ENCODE data around the gene ERO1B.

Gene ERO1B

DNA sequence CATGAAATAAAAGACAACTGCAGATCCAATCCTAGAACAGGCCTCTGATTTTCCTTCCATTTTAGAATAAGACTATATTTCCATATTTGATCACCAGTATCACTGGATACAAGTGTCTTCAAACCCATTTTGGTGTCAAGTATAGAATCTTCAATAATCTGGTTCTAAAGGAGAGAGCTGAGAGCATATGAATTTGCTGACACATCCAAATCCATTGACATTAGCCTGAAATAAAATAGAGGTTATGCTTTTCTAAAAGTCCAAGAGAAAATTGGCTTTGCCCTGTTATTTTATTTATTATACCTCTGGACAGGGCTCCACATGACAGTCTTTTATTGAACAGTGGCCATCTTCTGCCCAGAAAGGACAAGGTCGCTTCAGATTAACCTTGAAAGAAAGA is 28.6 kb downstream of the ERO1B start:
- TF ChIP-seq EZH2 (IDR thresholded peaks at IDR 0.05; ENCODE audit: borderline replicate concordance, low read length): no peak
- TF ChIP-seq, protein P1, sequence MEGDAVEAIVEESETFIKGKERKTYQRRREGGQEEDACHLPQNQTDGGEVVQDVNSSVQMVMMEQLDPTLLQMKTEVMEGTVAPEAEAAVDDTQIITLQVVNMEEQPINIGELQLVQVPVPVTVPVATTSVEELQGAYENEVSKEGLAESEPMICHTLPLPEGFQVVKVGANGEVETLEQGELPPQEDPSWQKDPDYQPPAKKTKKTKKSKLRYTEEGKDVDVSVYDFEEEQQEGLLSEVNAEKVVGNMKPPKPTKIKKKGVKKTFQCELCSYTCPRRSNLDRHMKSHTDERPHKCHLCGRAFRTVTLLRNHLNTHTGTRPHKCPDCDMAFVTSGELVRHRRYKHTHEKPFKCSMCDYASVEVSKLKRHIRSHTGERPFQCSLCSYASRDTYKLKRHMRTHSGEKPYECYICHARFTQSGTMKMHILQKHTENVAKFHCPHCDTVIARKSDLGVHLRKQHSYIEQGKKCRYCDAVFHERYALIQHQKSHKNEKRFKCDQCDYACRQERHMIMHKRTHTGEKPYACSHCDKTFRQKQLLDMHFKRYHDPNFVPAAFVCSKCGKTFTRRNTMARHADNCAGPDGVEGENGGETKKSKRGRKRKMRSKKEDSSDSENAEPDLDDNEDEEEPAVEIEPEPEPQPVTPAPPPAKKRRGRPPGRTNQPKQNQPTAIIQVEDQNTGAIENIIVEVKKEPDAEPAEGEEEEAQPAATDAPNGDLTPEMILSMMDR (IDR thresholded peaks at IDR 0.05; ENCODE audit: low read length): no peak
- H2AFZ ChIP-seq (ENCODE audit: low read length): no peak overlapping the region
- no peaks in the 10 kb centered on the region for H3K27me3 ChIP-seq (ENCODE audit: insufficient read depth, low read length)
- no peak overlapping the region for H3K9ac ChIP-seq (ENCODE audit: low read length)
- no peak overlapping the region for H3K27ac ChIP-seq (ENCODE audit: low read depth, low read length, poor library complexity, severe bottlenecking)
- no peak overlapping the region for H3K4me3 ChIP-seq (ENCODE audit: low read depth, low read length, poor library complexity, severe bottlenecking)
- H3K9me2 ChIP-seq (ENCODE audit: low read depth, low read length): no peaks in the 10 kb centered on the region
- H4K20me1 ChIP-seq (ENCODE audit: insufficient read depth, low read length): no peaks in the 10 kb centered on the region
- no peaks in the 10 kb centered on the region for H3F3A ChIP-seq (ENCODE audit: insufficient read depth, low read length)
- H3K9me3 ChIP-seq (ENCODE audit: low read length): no peaks in the 10 kb centered on the region; the same call in 1 of the 2 replicates
- no peaks in the 10 kb centered on the region for H3K79me2 ChIP-seq (ENCODE audit: insufficient read depth, low read length)
- H3K4me2 ChIP-seq (ENCODE audit: low read length): no peak overlapping the region
- no peaks in the 10 kb centered on the region for H3K4me1 ChIP-seq (ENCODE audit: insufficient read depth, low read length, severe bottlenecking)
- H3K36me3 ChIP-seq (ENCODE audit: insufficient read depth, low read length): no peaks in the 10 kb centered on the region; the same call in 1 of the 2 replicates

DNA sequence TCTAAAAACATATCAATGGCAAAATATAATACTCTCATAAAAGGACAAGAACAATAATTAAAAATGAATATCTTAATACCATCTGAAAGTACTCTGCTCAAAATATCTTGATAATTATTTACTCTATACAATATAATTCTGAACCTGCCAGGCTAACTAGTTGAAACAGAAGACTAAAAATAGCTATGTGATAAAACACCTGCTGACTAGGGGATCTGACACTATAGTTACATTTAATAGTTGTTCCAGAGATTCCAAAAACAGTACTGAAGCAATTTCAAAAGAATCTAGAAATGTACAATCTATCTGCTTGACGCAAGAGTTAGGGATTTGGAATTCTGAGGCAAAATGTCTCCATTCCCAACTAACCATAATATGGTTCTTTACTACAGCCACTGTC is 30.2 kb downstream of the ERO1B start:
- H3K9me3 ChIP-seq (ENCODE audit: low read length): no peaks in the 10 kb centered on the region
- H3K36me3 ChIP-seq (ENCODE audit: insufficient read depth, low read length): no peaks in the 10 kb centered on the region
- no peaks in the 10 kb centered on the region for H3K9me2 ChIP-seq (ENCODE audit: low read depth, low read length)
- no peaks in the 10 kb centered on the region for H3K79me2 ChIP-seq (ENCODE audit: insufficient read depth, low read length)
- H4K20me1 ChIP-seq (ENCODE audit: insufficient read depth, low read length): no peaks in the 10 kb centered on the region
- no peak overlapping the region for H3K4me3 ChIP-seq (ENCODE audit: low read depth, low read length, poor library complexity, severe bottlenecking)
- H3K27me3 ChIP-seq (ENCODE audit: insufficient read depth, low read length): no peaks in the 10 kb centered on the region
- no peaks in the 10 kb centered on the region for H3F3A ChIP-seq (ENCODE audit: insufficient read depth, low read length)
- H3K4me1 ChIP-seq (ENCODE audit: insufficient read depth, low read length, severe bottlenecking): no peaks in the 10 kb centered on the region
- no peak overlapping the region for H2AFZ ChIP-seq (ENCODE audit: low read length)
- no peak overlapping the region for H3K4me2 ChIP-seq (ENCODE audit: low read length)
- H3K9ac ChIP-seq (ENCODE audit: low read length): no peak overlapping the region
- no peak overlapping the region for H3K27ac ChIP-seq (ENCODE audit: low read depth, low read length, poor library complexity, severe bottlenecking)
- no peak for TF ChIP-seq EZH2 (IDR thresholded peaks at IDR 0.05; ENCODE audit: borderline replicate concordance, low read length)
- TF ChIP-seq, protein P1 (IDR thresholded peaks at IDR 0.05; ENCODE audit: low read length): no peak

DNA sequence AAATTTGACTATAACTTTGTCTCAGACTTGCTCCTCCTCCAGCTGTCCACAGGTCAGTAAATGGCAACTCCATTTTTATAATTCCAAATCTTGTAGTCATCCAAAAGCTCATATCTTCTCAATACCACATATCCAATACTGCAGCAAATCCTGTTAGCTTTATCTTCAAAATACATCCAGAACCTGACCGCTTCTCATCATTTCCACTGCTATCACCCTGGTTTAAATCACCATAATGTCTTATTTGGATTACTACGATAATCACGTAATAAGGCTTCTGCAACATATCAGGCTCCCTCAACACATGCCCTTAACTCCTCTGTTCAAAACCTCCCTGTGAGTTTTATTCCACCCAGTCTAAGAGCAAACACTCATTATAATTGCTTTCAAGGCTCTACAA is 34.5 kb downstream of the ERO1B start:
- Histone ChIP-seq H3K4me2 (ENCODE audit: low read length) (no peak overlapping the region), H3K27me3 (ENCODE audit: insufficient read depth, low read length) (no peaks in the 10 kb centered on the region), H4K20me1 (ENCODE audit: insufficient read depth, low read length) (no peaks in the 10 kb centered on the region), H3K9me3 (ENCODE audit: low read length) (no peaks in the 10 kb centered on the region), H3K4me1 (ENCODE audit: insufficient read depth, low read length, severe bottlenecking) (no peaks in the 10 kb centered on the region), H2AFZ (ENCODE audit: low read length) (no peak overlapping the region), H3K36me3 (ENCODE audit: insufficient read depth, low read length) (no peaks in the 10 kb centered on the region), H3F3A (ENCODE audit: insufficient read depth, low read length) (no peaks in the 10 kb centered on the region), H3K4me3 (ENCODE audit: low read depth, low read length, poor library complexity, severe bottlenecking) (no peak overlapping the region), H3K79me2 (ENCODE audit: insufficient read depth, low read length) (no peaks in the 10 kb centered on the region), H3K9me2 (ENCODE audit: low read depth, low read length) (no peaks in the 10 kb centered on the region), H3K9ac (ENCODE audit: low read length) (no peak overlapping the region), H3K27ac (ENCODE audit: low read depth, low read length, poor library complexity, severe bottlenecking) (no peak overlapping the region)
- TF ChIP-seq, protein P1 (IDR thresholded peaks at IDR 0.05; ENCODE audit: low read length): no peak
- TF ChIP-seq EZH2 (IDR thresholded peaks at IDR 0.05; ENCODE audit: borderline replicate concordance, low read length): no peak

Measured in OCI-LY1 (cell line).